Aorta (tissue), 5 donors: Measurements from ENCODE around the gene KRTAP6-2. TPM values are rescaled to one million over a fixed set of nuclear protein-coding genes. Genes with fewer than 3 reads are reported as not detected.

Source experiments
- ATAC-seq: fragments of 200-7000 bp; cut with Tn5 transposase; one replicate; pipeline ENCODE4 v1.9.1; 2022; ENCODE audit warnings: moderate library complexity; ENCODE audit not compliant: low FRiP score
- DNase-seq, 2 donors: peaks; one replicate each; pipeline ENCODE4 v3.0.0-alpha.2; 2020
- H3K27ac ChIP-seq, 2 donors: one replicate each; pipeline ENCODE4 v1.5.1; 2013; ENCODE audit warnings: low read length in 2 of 2, mild to moderate bottlenecking in 2 of 2, moderate library complexity in 2 of 2, control low read depth in 1 of 2, inconsistent platforms in 1 of 2, low read depth in 1 of 2
- H3K27me3 ChIP-seq, 2 donors: one replicate each; pipeline ENCODE4 v1.6.1; 2013; ENCODE audit warnings: control low read depth in 1 of 2, low read length in 1 of 2, mild to moderate bottlenecking in 1 of 2, moderate library complexity in 1 of 2; ENCODE audit not compliant: insufficient read depth in 2 of 2, control insufficient read depth in 1 of 2
- H3K36me3 ChIP-seq, 2 donors: one replicate each; pipeline ENCODE4 v1.6.1; 2013; ENCODE audit warnings: control low read depth in 1 of 2, low read length in 1 of 2, mild to moderate bottlenecking in 1 of 2; ENCODE audit not compliant: insufficient read depth in 2 of 2, control insufficient read depth in 1 of 2
- H3K4me1 ChIP-seq, 2 donors: one replicate each; pipeline ENCODE4 v1.6.1; 2013; ENCODE audit warnings: low read length in 2 of 2, control low read depth in 1 of 2, mild to moderate bottlenecking in 1 of 2, moderate library complexity in 1 of 2; ENCODE audit not compliant: insufficient read depth in 2 of 2, control insufficient read depth in 1 of 2
- H3K4me3 ChIP-seq, 2 donors: one replicate each; pipeline ENCODE4 v1.5.1; 2013; ENCODE audit warnings: low read length in 2 of 2, control low read depth in 1 of 2, mild to moderate bottlenecking in 1 of 2
- H3K9me3 ChIP-seq: one replicate; pipeline ENCODE4 v1.6.1; 2013; ENCODE audit warnings: mild to moderate bottlenecking, low read length; ENCODE audit not compliant: control insufficient read depth
- WGBS, 2 donors: extraction: QIAGEN DNeasy Blood & Tissue Kit; methylation state at CpG; one replicate each; pipeline ENCODE4 v1.1.7; 2013; 5-methylcytosine and 5-hydroxymethylcytosine counted together
- intact Hi-C, 2 donors: fragments of 100-400 bp; cut with DNase I; formaldehyde crosslinking; loops; one replicate each; pipeline versions ENCODE4 v1.14.2 to v1.15.0; 2022
- polyA plus RNA-seq, 2 donors: library from polyadenylated mRNA; stranded (reverse); fragments of 200-250 nt; gene quantifications; one replicate each; pipeline ENCODE4 v1.2.3, GENCODE V29; 2013
- total RNA-seq, 2 donors: library from RNA; stranded (reverse); fragmentation: NEBNext Ultra II Directional; extraction: Animal tissue kit (Norgen Biotek cat#: 25700); gene quantifications; one replicate each; pipeline ENCODE4 v1.2.1, GENCODE V29; 2021
- donor health status: healthy with polysubstance abuse.
- donor health status: Bipolar disorder and iron deficiency.
- donor health status: DM: no; HTN: no; CAD: no.
- donor health status: DM: no; HTN: no; CAD: no.
- donor health status: DM: yes; HTN: yes; CAD: no.

KRTAP6-2 gene
- total and polyA plus RNA-seq, 4 donors: not detected

GRCh38 chr21:30590297-30590696 is 8.4 kb downstream of the KRTAP6-2 start, which contains the start of gene KRTAP22-2:
TSS of gene KRTAP22-2 (minus strand) at chr21:30590397.
- ATAC-seq (no peak), DNase-seq (no peak)
- intact Hi-C loops: no loop called here
- no peak within 1 kb of the TSS for H3K4me3 ChIP-seq
- no peaks in the 10 kb centered on the region for H3K36me3 ChIP-seq
- no peaks in the 10 kb centered on the region for H3K27me3 ChIP-seq
- H3K9me3 ChIP-seq: no peaks in the 10 kb centered on the region
- H3K4me1 ChIP-seq: no peaks in the 10 kb centered on the region
- H3K27ac ChIP-seq: no peak within 1 kb of the TSS

- no peaks in the 10 kb centered on the region for H3K4me1 ChIP-seq
- ATAC-seq (no peak), DNase-seq (no peak)
- H3K27ac ChIP-seq: no peak overlapping the region
- H3K36me3 ChIP-seq: no peaks in the 10 kb centered on the region
- no peaks in the 10 kb centered on the region for H3K9me3 ChIP-seq
- WGBS, 2 donors: 72 to 85% methylated on average over 1 of the region's 1 CpG
- no peak overlapping the region for H3K4me3 ChIP-seq
- intact Hi-C loops: no loop called here
- no peaks in the 10 kb centered on the region for H3K27me3 ChIP-seq
Measured at GRCh38 chr21:30582870-30583269, 15.8 kb downstream of the KRTAP6-2 start.

- peaks cover 1% of the 10 kb centered on the region for H3K9me3 ChIP-seq
- no peaks in the 10 kb centered on the region for H3K4me1 ChIP-seq
- H3K4me3 ChIP-seq: no peak overlapping the region
- no peaks in the 10 kb centered on the region for H3K36me3 ChIP-seq
- no peak for DNase-seq
- no peaks in the 10 kb centered on the region for H3K27me3 ChIP-seq
- 51 to 58% methylated on average over 3 of the region's 3 CpGs for WGBS, 2 donors
- ATAC-seq: no peak
- intact Hi-C loops: no loop called here
- no peak overlapping the region for H3K27ac ChIP-seq
Measured at GRCh38 chr21:30580132-30580531, 18.6 kb downstream of the KRTAP6-2 start.

- ATAC-seq (no peak), DNase-seq (no peak)
- H3K36me3 ChIP-seq: no peaks in the 10 kb centered on the region
- peaks cover 1% of the 10 kb centered on the region for H3K9me3 ChIP-seq
- no peak overlapping the region for H3K27ac ChIP-seq
- H3K4me1 ChIP-seq: no peaks in the 10 kb centered on the region
- no peak overlapping the region for H3K4me3 ChIP-seq
- intact Hi-C loops: no loop called here
- WGBS, 2 donors: 5 to 7% methylated on average over 1 of the region's 1 CpG
- H3K27me3 ChIP-seq: no peaks in the 10 kb centered on the region
Measured at GRCh38 chr21:30579346-30579745, 19.4 kb downstream of the KRTAP6-2 start.

- Histone ChIP-seq H3K27me3 (no peaks in the 10 kb centered on the region), H3K4me3 (no peak overlapping the region), H3K9me3 (peaks cover 1% of the 10 kb centered on the region), H3K36me3 (no peaks in the 10 kb centered on the region), H3K4me1 (no peaks in the 10 kb centered on the region), H3K27ac (no peak overlapping the region)
- DNase-seq: no peak
- ATAC-seq: no peak
- intact Hi-C loops: no loop called here
Measured at GRCh38 chr21:30577766-30578165, 20.9 kb downstream of the KRTAP6-2 start.

- Histone ChIP-seq H3K27ac (no peak overlapping the region), H3K36me3 (no peaks in the 10 kb centered on the region), H3K9me3 (no peaks in the 10 kb centered on the region), H3K4me3 (no peak overlapping the region), H3K27me3 (no peaks in the 10 kb centered on the region), H3K4me1 (no peaks in the 10 kb centered on the region)
- ATAC-seq (no peak), DNase-seq (no peak)
- intact Hi-C loops: no loop called here
Measured at GRCh38 chr21:30567617-30568016, 31.1 kb downstream of the KRTAP6-2 start.

GRCh38 chr21:30563630-30564029 is 35.1 kb downstream of the KRTAP6-2 start:
- no peak for ATAC-seq
- intact Hi-C loops: no loop called here
- DNase-seq: no peak
- Histone ChIP-seq H3K4me1 (no peaks in the 10 kb centered on the region), H3K36me3 (no peaks in the 10 kb centered on the region), H3K27ac (no peak overlapping the region), H3K4me3 (no peak overlapping the region), H3K9me3 (no peaks in the 10 kb centered on the region), H3K27me3 (no peaks in the 10 kb centered on the region)
- 91 to 92% methylated on average over 2 of the region's 2 CpGs for WGBS, 2 donors

- WGBS, 2 donors: 68 to 75% methylated on average over 6 of the region's 6 CpGs
- no peak for DNase-seq
Measured at GRCh38 chr21:30563072-30563471, 35.6 kb downstream of the KRTAP6-2 start.

GRCh38 chr21:30561957-30562356 is 36.7 kb downstream of the KRTAP6-2 start:
- no peak for ATAC-seq
- intact Hi-C loops: no loop called here

More at GRCh38 chr21:30563072-30563471, 35.6 kb downstream of the KRTAP6-2 start:
- intact Hi-C loops: no loop called here
- no peaks in the 10 kb centered on the region for H3K36me3 ChIP-seq
- no peaks in the 10 kb centered on the region for H3K9me3 ChIP-seq
- no peak overlapping the region for H3K27ac ChIP-seq
- H3K4me3 ChIP-seq: no peak overlapping the region
- ATAC-seq: no peak
- H3K27me3 ChIP-seq: no peaks in the 10 kb centered on the region
- no peaks in the 10 kb centered on the region for H3K4me1 ChIP-seq

More at GRCh38 chr21:30561957-30562356, 36.7 kb downstream of the KRTAP6-2 start:
- no peaks in the 10 kb centered on the region for H3K36me3 ChIP-seq
- no peak overlapping the region for H3K27ac ChIP-seq
- no peaks in the 10 kb centered on the region for H3K9me3 ChIP-seq
- no peaks in the 10 kb centered on the region for H3K4me1 ChIP-seq
- 69 to 76% methylated on average over 2 of the region's 2 CpGs for WGBS, 2 donors
- no peak overlapping the region for H3K4me3 ChIP-seq
- DNase-seq: no peak
- no peaks in the 10 kb centered on the region for H3K27me3 ChIP-seq
